Gastroesophageal sphincter (tissue), 3 donors: ENCODE data around the gene ALLC.

ENCODE experiments used
- CTCF ChIP-seq, 4 experiments: fragments of 200-600 bp in 2 of 4; fragments of 450-650 bp in 2 of 4; sonication (generic) in 1 of 4; IDR thresholded peaks; one replicate each; pipeline ENCODE4 v1.5.1; 2017 to 2019; ENCODE audit warnings: antibody characterized with exemption in 4 of 4, mild to moderate bottlenecking in 2 of 4, moderate library complexity in 2 of 4
- EP300 ChIP-seq: sonication (generic); formaldehyde crosslinking; IDR thresholded peaks from one replicate; pipeline ENCODE4 v1.6.1; 2017; ENCODE audit warnings: antibody characterized with exemption, mild to moderate bottlenecking
- POLR2A ChIP-seq, 2 donors: fragments of 450-650 bp; IDR thresholded peaks; one replicate each; pipeline ENCODE4 v1.6.1; 2017; ENCODE audit warnings: antibody characterized with exemption in 2 of 2, mild to moderate bottlenecking in 2 of 2, moderate library complexity in 1 of 2
- POLR2AphosphoS5 ChIP-seq: sonication (generic); formaldehyde crosslinking; IDR thresholded peaks from one replicate; pipeline ENCODE4 v1.6.1; 2017; ENCODE audit warnings: antibody characterized with exemption

GRCh38 chr2:3705782-3706181 is 47.8 kb downstream of the ALLC start:
- TF ChIP-seq CTCF (IDR thresholded peaks at IDR 0.05): no peak
- no peak for TF ChIP-seq POLR2AphosphoS5
- TF ChIP-seq POLR2A (IDR thresholded peaks at IDR 0.05): no peak
- TF ChIP-seq EP300: no peak
